ENCODE data around the gene HOXC10. TPM values are rescaled to one million over a fixed set of nuclear protein-coding genes. Genes with fewer than 3 reads are reported as not detected.
A peak's percentile ranks its signal among the peaks of the same experiment; 100 is the strongest.

The HOXC10 gene
- total RNA-seq, 2 experiments from 2014 or later = not detected

GRCh38 chr12:53978477-53979356 is 6.2 kb upstream of the HOXC10 start:
- ChIA-PET POLR2A (no interaction called here), CTCF (no interaction called here)
- Mint-ChIP-seq H3K4me1 (peaks cover 8% of the 10 kb centered on the region), H3K27ac (no peak overlapping the region), H3K9me3 (no peaks in the 10 kb centered on the region), H3K27me3 (peaks cover 93% of the 10 kb centered on the region), H3K4me3 (no peak overlapping the region), H3K36me3 (ENCODE audit: low read depth) (peaks cover 3% of the 10 kb centered on the region)
- no peak for DNase-seq

GRCh38 chr12:53980104-53980801 is 4.7 kb upstream of the HOXC10 start:
- Mint-ChIP-seq H3K4me3 (no peak overlapping the region), H3K4me1 (peaks cover 10% of the 10 kb centered on the region), H3K36me3 (ENCODE audit: low read depth) (peaks cover 3% of the 10 kb centered on the region), H3K27me3 (peaks cover 96% of the 10 kb centered on the region), H3K9me3 (no peaks in the 10 kb centered on the region), H3K27ac (no peak overlapping the region)
- no peak for DNase-seq
- ChIA-PET POLR2A (no interaction called here), CTCF (interaction anchor here (0.6 to 1.9 kb wide), 3 partner anchors 26 to 234 kb away, joined by 3 to 5 read pairs (median 3); partner anchors contain the start of gene HOXC12)

- ChIA-PET CTCF (interaction anchor here (0.6 to 1.9 kb wide), 3 partner anchors 26 to 233 kb away, joined by 3 to 5 read pairs (median 3); partner anchors contain the start of gene HOXC12), POLR2A (no interaction called here)
- no peak for DNase-seq
- Mint-ChIP-seq H3K9me3 (no peaks in the 10 kb centered on the region), H3K4me3 (no peak overlapping the region), H3K4me1 (peaks cover 8% of the 10 kb centered on the region), H3K27ac (no peak overlapping the region), H3K27me3 (peaks cover 95% of the 10 kb centered on the region), H3K36me3 (ENCODE audit: low read depth) (no peaks in the 10 kb centered on the region)
Measured at GRCh38 chr12:53980802-53981496, 4.0 kb upstream of the HOXC10 start.

- H3K36me3 Mint-ChIP-seq (ENCODE audit: low read depth) = no peaks in the 10 kb centered on the region
- H3K4me1 Mint-ChIP-seq = peaks cover 15% of the 10 kb centered on the region
- no peak overlapping the region for H3K27ac Mint-ChIP-seq
- no peak for DNase-seq
- H3K9me3 Mint-ChIP-seq = no peaks in the 10 kb centered on the region
- H3K4me3 Mint-ChIP-seq = no peak overlapping the region
- ChIA-PET POLR2A (no interaction called here), CTCF (no interaction called here)
- peaks cover 96% of the 10 kb centered on the region for H3K27me3 Mint-ChIP-seq
Measured at GRCh38 chr12:53981634-53982565, 3.0 kb upstream of the HOXC10 start.

- ChIA-PET CTCF (no interaction called here), POLR2A (no interaction called here)
- Mint-ChIP-seq H3K4me1 (peaks cover 17% of the 10 kb centered on the region), H3K27ac (no peak overlapping the region), H3K4me3 (no peak overlapping the region), H3K27me3 (peaks cover 96% of the 10 kb centered on the region), H3K36me3 (ENCODE audit: low read depth) (no peaks in the 10 kb centered on the region), H3K9me3 (no peaks in the 10 kb centered on the region)
- DNase-seq = no peak
Measured at GRCh38 chr12:53982648-53983567, 2.0 kb upstream of the HOXC10 start.

GRCh38 chr12:53983568-53983949 is 1.4 kb upstream of the HOXC10 start:
- H3K36me3 Mint-ChIP-seq (ENCODE audit: low read depth) = no peaks in the 10 kb centered on the region
- ChIA-PET CTCF (interaction anchor here (2.4 kb wide), 1 partner anchor 224 kb away, joined by 12 read pairs; no protein-coding TSS in a partner anchor), POLR2A (no interaction called here)
- no peak overlapping the region for H3K27ac Mint-ChIP-seq
- peaks cover 20% of the 10 kb centered on the region for H3K4me1 Mint-ChIP-seq
- DNase-seq = no peak
- no peaks in the 10 kb centered on the region for H3K9me3 Mint-ChIP-seq
- H3K4me3 Mint-ChIP-seq = no peak overlapping the region
- H3K27me3 Mint-ChIP-seq = peaks cover 96% of the 10 kb centered on the region

GRCh38 chr12:53983950-53984572 is 885 bp upstream of the HOXC10 start:
- CTCF ChIA-PET = interaction anchor here (1.2 to 4.0 kb wide), 9 partner anchors 9 to 394 kb away, joined by 3 to 20 read pairs (median 9); partner anchors contain the start of gene HOXC12
- no peak for DNase-seq
- Mint-ChIP-seq H3K36me3 (ENCODE audit: low read depth) (no peaks in the 10 kb centered on the region), H3K27ac (peak overlapping the region; percentile 25), H3K4me1 (peaks cover 22% of the 10 kb centered on the region), H3K27me3 (peaks cover 96% of the 10 kb centered on the region), H3K9me3 (no peaks in the 10 kb centered on the region), H3K4me3 (no peak overlapping the region)
- POLR2A ChIA-PET = no interaction called here

GRCh38 chr12:53985692-53985993 is 697 bp downstream of the HOXC10 start:
- DNase-seq = no peak
- peaks cover 35% of the 10 kb centered on the region for H3K4me1 Mint-ChIP-seq
- H3K36me3 Mint-ChIP-seq (ENCODE audit: low read depth) = no peaks in the 10 kb centered on the region
- H3K27me3 Mint-ChIP-seq = peaks cover 96% of the 10 kb centered on the region
- POLR2A ChIA-PET = no interaction called here
- CTCF ChIA-PET = interaction anchor here (0.6 to 4.0 kb wide), 14 partner anchors 8 to 547 kb away, joined by 3 to 20 read pairs (median 4); partner anchors contain the start of genes HOXC12 and HOXC5
- peak overlapping the region; percentile 54 for H3K4me3 Mint-ChIP-seq
- peak overlapping the region; percentile 73 for H3K27ac Mint-ChIP-seq
- no peaks in the 10 kb centered on the region for H3K9me3 Mint-ChIP-seq

- Mint-ChIP-seq H3K4me1 (peaks cover 35% of the 10 kb centered on the region), H3K4me3 (no peak overlapping the region), H3K27me3 (peaks cover 96% of the 10 kb centered on the region), H3K9me3 (no peaks in the 10 kb centered on the region), H3K36me3 (ENCODE audit: low read depth) (no peaks in the 10 kb centered on the region), H3K27ac (no peak overlapping the region)
- CTCF ChIA-PET = interaction anchor here (0.9 to 4.0 kb wide), 9 partner anchors 15 to 229 kb away, joined by 3 to 20 read pairs (median 5); partner anchors contain the start of genes HOXC12 and HOXC5
- DNase-seq = no peak
- POLR2A ChIA-PET = no interaction called here
Measured at GRCh38 chr12:53985994-53986685, 1.2 kb downstream of the HOXC10 start.

- Mint-ChIP-seq H3K4me1 (peaks cover 35% of the 10 kb centered on the region), H3K36me3 (ENCODE audit: low read depth) (no peaks in the 10 kb centered on the region), H3K4me3 (no peak overlapping the region), H3K27ac (no peak overlapping the region), H3K27me3 (peaks cover 96% of the 10 kb centered on the region), H3K9me3 (no peaks in the 10 kb centered on the region)
- ChIA-PET CTCF (interaction anchor here (0.6 to 4.0 kb wide), 7 partner anchors 13 to 228 kb away, joined by 3 to 20 read pairs (median 5); partner anchors contain the start of genes HOXC12 and HOXC9), POLR2A (no interaction called here)
- no peak for DNase-seq
Measured at GRCh38 chr12:53986686-53987483, 1.9 kb downstream of the HOXC10 start.

Data from activated CD4-positive, alpha-beta T cell treated with anti-CD3 and anti-CD28 coated beads, Interleukin-2, amount 10 ng/mL, durations not matched to agents 7 days and 5 days (primary cell).